Mesenchymal stem cell (in vitro differentiated cells and primary cell): ENCODE results near the gene C13orf46.

Experiments
- DNase-seq: peaks from one replicate; pipeline ENCODE4 v3.0.0-alpha.2; 2013
- H2AFZ ChIP-seq: one replicate; pipeline ENCODE4 v1.6.1; 2013; ENCODE audit warnings: low read depth, mild to moderate bottlenecking, control low read depth, inconsistent platforms, low read length, moderate library complexity
- H2AK5ac ChIP-seq: 2 replicates; pipeline ENCODE4 v1.6.1; 2013; ENCODE audit warnings: low read length, moderate library complexity, mild to moderate bottlenecking, inconsistent platforms; ENCODE audit not compliant: severe bottlenecking
- H2BK120ac ChIP-seq: one replicate; pipeline ENCODE4 v1.6.1; 2013; ENCODE audit warnings: low read depth, mild to moderate bottlenecking, inconsistent platforms, low read length, moderate library complexity
- H2BK12ac ChIP-seq, 2 experiments: one replicate each; pipeline ENCODE4 v1.6.1; 2013; ENCODE audit warnings: inconsistent platforms in 2 of 2, low read length in 2 of 2, mild to moderate bottlenecking in 2 of 2, moderate library complexity in 2 of 2, control low read depth in 1 of 2
- H2BK15ac ChIP-seq: one replicate; pipeline ENCODE4 v1.6.1; 2013; ENCODE audit warnings: mild to moderate bottlenecking, low read depth, inconsistent platforms; ENCODE audit not compliant: poor library complexity, severe bottlenecking
- H2BK5ac ChIP-seq: 2 replicates; pipeline ENCODE4 v1.6.1; 2013; ENCODE audit warnings: low read depth, mild to moderate bottlenecking, low read length, control low read depth, inconsistent platforms; ENCODE audit not compliant: poor library complexity, severe bottlenecking
- H3K14ac ChIP-seq, 2 experiments: one replicate each; pipeline ENCODE4 v1.6.1; 2013; ENCODE audit warnings: inconsistent platforms in 2 of 2, low read length in 2 of 2, control low read depth in 1 of 2, mild to moderate bottlenecking in 1 of 2, moderate library complexity in 1 of 2
- H3K18ac ChIP-seq, 2 experiments: one replicate each; pipeline ENCODE4 v1.6.1; 2013; ENCODE audit warnings: inconsistent platforms in 2 of 2, low read length in 2 of 2, control low read depth in 1 of 2, low read depth in 1 of 2, mild to moderate bottlenecking in 1 of 2
- H3K23ac ChIP-seq, 2 experiments: one replicate each; pipeline ENCODE4 v1.6.1; 2013; ENCODE audit warnings: inconsistent platforms in 2 of 2, low read length in 2 of 2, mild to moderate bottlenecking in 2 of 2, moderate library complexity in 2 of 2, control low read depth in 1 of 2
- H3K27ac ChIP-seq: 2 replicates; pipeline ENCODE4 v1.5.1; 2013; ENCODE audit warnings: mild to moderate bottlenecking, moderate library complexity, low read length, control low read depth, inconsistent platforms; ENCODE audit not compliant: poor library complexity, severe bottlenecking
- H3K27me3 ChIP-seq, 2 experiments: 2 replicates each; pipeline versions ENCODE4 v1.6.1 to v1.7.0; 2013; ENCODE audit warnings: low read length in 2 of 2, mild to moderate bottlenecking in 2 of 2, moderate library complexity in 2 of 2, control low read depth in 1 of 2, inconsistent platforms in 1 of 2; ENCODE audit not compliant: control insufficient read depth in 1 of 2, insufficient read depth in 1 of 2
- H3K36me3 ChIP-seq, 2 experiments: 2 replicates each; pipeline versions ENCODE4 v1.6.1 to v1.7.0; 2013; ENCODE audit warnings: low read length in 2 of 2, control low read depth in 1 of 2, inconsistent platforms in 1 of 2, low read depth in 1 of 2, mild to moderate bottlenecking in 1 of 2; ENCODE audit not compliant: insufficient read depth in 2 of 2, control insufficient read depth in 1 of 2
- H3K4ac ChIP-seq, 2 experiments: one replicate each; pipeline ENCODE4 v1.6.1; 2013; ENCODE audit warnings: inconsistent platforms in 2 of 2, low read length in 2 of 2, mild to moderate bottlenecking in 2 of 2, moderate library complexity in 2 of 2, control low read depth in 1 of 2, low read depth in 1 of 2
- H3K4me1 ChIP-seq: 2 replicates; pipeline ENCODE4 v1.6.1; 2013; ENCODE audit warnings: low read depth, low read length, control low read depth; ENCODE audit not compliant: control insufficient read depth, insufficient read depth
- H3K4me2 ChIP-seq: 2 replicates; pipeline ENCODE4 v1.6.1; 2013; ENCODE audit warnings: low read length, mild to moderate bottlenecking, inconsistent platforms; ENCODE audit not compliant: poor library complexity, severe bottlenecking
- H3K4me3 ChIP-seq, 2 experiments: 2 replicates each; pipeline versions ENCODE4 v1.5.1 to v1.7.0; 2013; ENCODE audit warnings: low read length in 2 of 2, mild to moderate bottlenecking in 2 of 2, control low read depth in 1 of 2, low read depth in 1 of 2; ENCODE audit not compliant: insufficient read depth in 1 of 2
- H3K79me1 ChIP-seq: replicated peaks from 2 replicates; pipeline ENCODE4 v1.6.1; 2013; ENCODE audit warnings: mild to moderate bottlenecking, control low read depth, low read length, inconsistent platforms; ENCODE audit not compliant: poor library complexity, severe bottlenecking
- H3K9ac ChIP-seq: 2 replicates; pipeline ENCODE4 v1.7.0; 2013; ENCODE audit warnings: mild to moderate bottlenecking, low read length, moderate library complexity
- H3K9me3 ChIP-seq: 2 replicates; pipeline ENCODE4 v1.7.0; 2013; ENCODE audit warnings: mild to moderate bottlenecking, low read length; ENCODE audit not compliant: control insufficient read depth
- H4K8ac ChIP-seq: one replicate; pipeline ENCODE4 v1.6.1; 2013; ENCODE audit warnings: inconsistent platforms, mild to moderate bottlenecking, low read length, moderate library complexity
- H4K91ac ChIP-seq: one replicate; pipeline ENCODE4 v1.6.1; 2013; ENCODE audit warnings: mild to moderate bottlenecking, low read length, inconsistent platforms
- WGBS: methylation state at CpG from one replicate; pipeline ENCODE4 v1.1.7; 2013; ENCODE audit warnings: mixed read lengths; 5-methylcytosine and 5-hydroxymethylcytosine counted together

Gene C13orf46

GRCh38 chr13:113958373-113958772 is 15.5 kb downstream of the C13orf46 start:
- H3K4me1 ChIP-seq = peaks cover 2% of the 10 kb centered on the region
- no peaks in the 10 kb centered on the region for H3K27me3 ChIP-seq
- no peak overlapping the region for H3K4me3 ChIP-seq
- H3K9ac ChIP-seq = no peak overlapping the region
- H3K18ac ChIP-seq = no peak overlapping the region
- no peak overlapping the region for H2BK15ac ChIP-seq
- H4K8ac ChIP-seq = no peak overlapping the region
- peaks cover 55 to 59% of the 10 kb centered on the region in 2 experiments for H3K36me3 ChIP-seq
- H3K79me1 ChIP-seq = peaks cover 3% of the 10 kb centered on the region
- no peak overlapping the region for H3K4ac ChIP-seq
- peaks cover 9% of the 10 kb centered on the region for H3K9me3 ChIP-seq
- H4K91ac ChIP-seq = no peak overlapping the region
- no peak for DNase-seq
- no peak overlapping the region for H2BK120ac ChIP-seq
- H3K4me2 ChIP-seq = no peak overlapping the region
- no peak overlapping the region for H2AFZ ChIP-seq
- H2AK5ac ChIP-seq = no peak overlapping the region
- 98% methylated on average over 22 of the region's 22 CpGs for WGBS
- no peak overlapping the region for H3K14ac ChIP-seq
- H3K23ac ChIP-seq = no peak overlapping the region
- no peak overlapping the region for H3K27ac ChIP-seq
- no peak overlapping the region for H2BK5ac ChIP-seq
- no peak overlapping the region for H2BK12ac ChIP-seq

DNA sequence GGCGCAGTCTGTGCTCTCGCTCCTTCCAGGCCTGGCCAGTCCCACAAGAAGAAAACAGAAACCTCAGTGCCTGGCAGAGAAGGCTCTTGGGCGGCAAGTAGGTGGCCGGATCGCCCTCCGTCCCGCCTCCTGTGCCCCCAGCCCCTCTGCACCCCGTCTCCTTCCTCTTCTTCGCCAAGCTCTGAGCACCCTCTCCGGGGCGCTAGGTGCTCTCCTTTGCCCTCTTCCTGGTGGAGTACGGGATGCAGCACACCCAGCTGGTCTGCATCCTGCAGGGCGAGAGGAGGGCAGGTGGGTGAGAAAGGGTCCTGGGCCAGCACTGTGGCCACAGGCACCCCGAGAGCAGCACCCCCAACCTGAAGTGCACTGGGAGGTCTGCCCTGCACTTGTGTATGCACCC is 17.3 kb downstream of the C13orf46 start:
- no peak overlapping the region for H3K4me3 ChIP-seq
- H3K36me3 ChIP-seq = peaks cover 50 to 61% of the 10 kb centered on the region in 2 experiments
- H2BK5ac ChIP-seq = no peak overlapping the region
- H3K23ac ChIP-seq = no peak overlapping the region
- H2BK12ac ChIP-seq = no peak overlapping the region
- 88% methylated on average over 14 of the region's 14 CpGs for WGBS
- peaks cover 9% of the 10 kb centered on the region for H3K9me3 ChIP-seq
- DNase-seq = no peak
- no peak overlapping the region for H2AK5ac ChIP-seq
- no peak overlapping the region for H3K4me2 ChIP-seq
- peaks cover 11% of the 10 kb centered on the region for H3K79me1 ChIP-seq
- no peak overlapping the region for H3K9ac ChIP-seq
- no peak overlapping the region for H3K18ac ChIP-seq
- no peak overlapping the region for H2BK120ac ChIP-seq
- H4K8ac ChIP-seq = no peak overlapping the region
- no peaks in the 10 kb centered on the region for H3K27me3 ChIP-seq
- no peak overlapping the region for H2AFZ ChIP-seq
- H2BK15ac ChIP-seq = no peak overlapping the region
- no peak overlapping the region for H4K91ac ChIP-seq
- H3K14ac ChIP-seq = no peak overlapping the region
- peaks cover 5% of the 10 kb centered on the region for H3K4me1 ChIP-seq
- H3K4ac ChIP-seq = no peak overlapping the region
- no peak overlapping the region for H3K27ac ChIP-seq

- H2BK12ac ChIP-seq = no peak overlapping the region
- H3K14ac ChIP-seq = no peak overlapping the region
- no peak overlapping the region for H2AK5ac ChIP-seq
- no peak overlapping the region for H2BK5ac ChIP-seq
- H3K4me3 ChIP-seq = no peak overlapping the region
- H3K27me3 ChIP-seq = no peaks in the 10 kb centered on the region
- H2BK120ac ChIP-seq = no peak overlapping the region
- no peak overlapping the region for H3K27ac ChIP-seq
- no peak for DNase-seq
- H2AFZ ChIP-seq = no peak overlapping the region
- H3K18ac ChIP-seq = no peak overlapping the region
- no peak overlapping the region for H3K4ac ChIP-seq
- H4K91ac ChIP-seq = no peak overlapping the region
- H3K4me2 ChIP-seq = no peak overlapping the region
- WGBS = 91% methylated on average over 27 of the region's 27 CpGs
- H3K23ac ChIP-seq = no peak overlapping the region
- no peak overlapping the region for H4K8ac ChIP-seq
- peaks cover 9% of the 10 kb centered on the region for H3K9me3 ChIP-seq
- peaks cover 13% of the 10 kb centered on the region for H3K79me1 ChIP-seq
- peaks cover 9% of the 10 kb centered on the region for H3K4me1 ChIP-seq
- peaks cover 43 to 69% of the 10 kb centered on the region in 2 experiments for H3K36me3 ChIP-seq
- H2BK15ac ChIP-seq = no peak overlapping the region
- H3K9ac ChIP-seq = no peak overlapping the region
Observed at GRCh38 chr13:113955691-113956090, 18.2 kb downstream of the C13orf46 start.

- Histone ChIP-seq H3K14ac (no peak overlapping the region), H2AFZ (no peak overlapping the region), H2BK12ac (no peak overlapping the region), H4K8ac (no peak overlapping the region), H3K79me1 (peaks cover 15% of the 10 kb centered on the region), H3K9ac (no peak overlapping the region), H3K18ac (no peak overlapping the region), H2BK5ac (no peak overlapping the region), H3K27me3 (no peaks in the 10 kb centered on the region), H2BK15ac (no peak overlapping the region), H3K27ac (no peak overlapping the region), H2BK120ac (no peak overlapping the region), H4K91ac (no peak overlapping the region), H3K9me3 (peaks cover 5% of the 10 kb centered on the region), H2AK5ac (no peak overlapping the region), H3K36me3 (peaks cover 39 to 74% of the 10 kb centered on the region in 2 experiments), H3K4me3 (no peak overlapping the region), H3K4ac (no peak overlapping the region), H3K4me2 (no peak overlapping the region), H3K4me1 (peaks cover 12% of the 10 kb centered on the region), H3K23ac (no peak overlapping the region)
- DNase-seq = no peak
- 94% methylated on average over 29 of the region's 29 CpGs for WGBS
Observed at GRCh38 chr13:113955235-113955634, 18.6 kb downstream of the C13orf46 start.
